DND-41 (cell line): ENCODE results near the gene GNAS.

Experiments used
- CTCF ChIP-seq: IDR thresholded peaks from 2 replicates; pipeline ENCODE4 v1.5.1; 2012; ENCODE audit warnings: borderline replicate concordance, low read length, moderate library complexity, mild to moderate bottlenecking; ENCODE audit not compliant: poor library complexity, severe bottlenecking; ENCODE audit errors: extremely low read depth
- EZH2 ChIP-seq: IDR thresholded peaks from 3 replicates; pipeline ENCODE4 v1.6.1; 2012; ENCODE audit warnings: borderline replicate concordance, low read depth, mild to moderate bottlenecking, moderate library complexity, low read length, inconsistent platforms; ENCODE audit not compliant: severe bottlenecking

- TF ChIP-seq CTCF, result no peak
- no peak for TF ChIP-seq EZH2
Observed at GRCh38 chr20:58910473-58910872, 58.0 kb downstream of the GNAS start.
